CD4-positive, alpha-beta T cell (primary cell): ENCODE results near the gene ODF2. TPM values are rescaled to one million over a fixed set of nuclear protein-coding genes. Genes with fewer than 3 reads are reported as not detected.
"Not testable (repeated sequence)": the region's sequence is repeated elsewhere in the genome, so short reads cannot be mapped to it uniquely, and the experiment has no call there.

Experiments
- ATAC-seq: fragments of 200-7000 bp; cut with Tn5 transposase; one replicate; pipeline ENCODE4 v1.10.0; 2022; ENCODE audit warnings: mild to moderate bottlenecking; ENCODE audit not compliant: poor library complexity
- CTCF ChIA-PET: fragments of 350-600 bp; sonication (Branson Sonifier 250); formaldehyde crosslinking; loops from one replicate; lab custom pipeline; 2021; ENCODE audit warnings: antibody characterized with exemption, inconsistent platforms; lab: Charles Lee
- POLR2A ChIA-PET: fragments of 350-600 bp; sonication (Branson Sonifier 250); formaldehyde crosslinking; loops from one replicate; lab custom pipeline; 2021; ENCODE audit warnings: antibody characterized with exemption, inconsistent platforms; lab: Charles Lee
- DNase-seq, 14 experiments: peaks; one replicate each; pipeline ENCODE4 v3.0.0-alpha.2; 2013 to 2020; ENCODE audit warnings: mixed read lengths in 2 of 14
- H3K27ac ChIP-seq, 2 donors: one replicate each; pipeline versions ENCODE4 v1.5.1 to v1.7.0; 2013; ENCODE audit warnings: low read length in 2 of 2, low read depth in 1 of 2, mild to moderate bottlenecking in 1 of 2
- H3K27me3 ChIP-seq, 2 experiments: 1 replicate in 1 of 2; 2 replicates in 1 of 2; pipeline versions ENCODE4 v1.6.1 to v1.7.0; 2013; ENCODE audit warnings: low read length in 2 of 2, control low read depth in 1 of 2, mild to moderate bottlenecking in 1 of 2, moderate library complexity in 1 of 2; ENCODE audit not compliant: insufficient read depth in 2 of 2, control insufficient read depth in 1 of 2
- H3K36me3 ChIP-seq: one replicate; pipeline ENCODE4 v1.6.1; 2013; ENCODE audit warnings: low read length, control low read depth; ENCODE audit not compliant: insufficient read depth
- H3K4me1 ChIP-seq: one replicate; pipeline ENCODE4 v1.6.1; 2013; ENCODE audit warnings: low read length, control low read depth; ENCODE audit not compliant: insufficient read depth
- H3K4me3 ChIP-seq: one replicate; pipeline ENCODE4 v1.5.1; 2013; ENCODE audit warnings: mild to moderate bottlenecking, low read length, moderate library complexity
- H3K9me3 ChIP-seq, 2 experiments: 1 replicate in 1 of 2; 2 replicates in 1 of 2; pipeline versions ENCODE4 v1.6.1 to v1.7.0; 2013; ENCODE audit warnings: low read length in 2 of 2, mild to moderate bottlenecking in 2 of 2, control low read depth in 1 of 2, moderate library complexity in 1 of 2; ENCODE audit not compliant: control insufficient read depth in 1 of 2, insufficient read depth in 1 of 2
- H3K27ac Mint-ChIP-seq: one replicate; pipeline ENCODE4 v1.8.0; 2020; ENCODE audit warnings: mixed read lengths
- H3K27me3 Mint-ChIP-seq: one replicate; pipeline ENCODE4 v1.8.0; 2021; ENCODE audit warnings: mixed read lengths
- H3K36me3 Mint-ChIP-seq: one replicate; pipeline ENCODE4 v1.8.0; 2021; ENCODE audit warnings: low read depth, mixed read lengths
- H3K4me1 Mint-ChIP-seq: one replicate; pipeline ENCODE4 v1.8.0; 2021; ENCODE audit warnings: low read depth, mixed read lengths
- H3K4me3 Mint-ChIP-seq: one replicate; pipeline ENCODE4 v1.8.0; 2020; ENCODE audit warnings: mild to moderate bottlenecking, mixed read lengths
- H3K9me3 Mint-ChIP-seq: one replicate; pipeline ENCODE4 v1.8.0; 2020; ENCODE audit warnings: mixed read lengths
- CTCF ChIP-seq: fragments of 200-600 bp; IDR thresholded peaks from one replicate; pipeline ENCODE4 v1.8.0; 2022; ENCODE audit warnings: antibody characterized with exemption, mild to moderate bottlenecking
- intact Hi-C, 2 experiments: fragments of 100-400 bp; cut with DNase I in 1 of 2; cut with micrococcal nuclease in 1 of 2; formaldehyde crosslinking; loops; one replicate each; pipeline versions ENCODE4 v1.15.1 to v1.9.0; 2023 to 2025; cut with DNase I, micrococcal nuclease
- total RNA-seq, 174 experiments: library from RNA in 2 of 174; stranded (reverse) in 2 of 174; gene quantifications; one replicate each; pipeline ENCODE4 v1.2.3 and lab custom pipeline; 2021 to 2026

ODF2 gene
- total RNA-seq, 2 experiments from 2014 or later, result 18.3 to 21.3 TPM

- Mint-ChIP-seq H3K4me1 (peaks cover 12% of the 10 kb centered on the region), H3K27ac (no peak overlapping the region)
Observed at GRCh38 chr9:128422783-128423150, 33.0 kb upstream of the ODF2 start.

GRCh38 chr9:128423356-128423755 is 32.5 kb upstream of the ODF2 start:
- not testable (repeated sequence) for ATAC-seq, DNase-seq

More at GRCh38 chr9:128422783-128423150, 33.0 kb upstream of the ODF2 start:
- ChIA-PET CTCF (interaction anchor here (0.6 kb wide), 1 partner anchor 1634 kb away, joined by 4 read pairs; no protein-coding TSS in a partner anchor), POLR2A (no interaction called here)
- H3K9me3 Mint-ChIP-seq, result no peaks in the 10 kb centered on the region
- DNase-seq, result no peak
- no peak for TF ChIP-seq CTCF
- ATAC-seq, result no peak
- H3K9me3 ChIP-seq, result no peaks in the 10 kb centered on the region
- H3K4me3 Mint-ChIP-seq, result peak overlapping the region; percentile 80
- peaks cover 14% of the 10 kb centered on the region for H3K27me3 Mint-ChIP-seq
- no peak overlapping the region for H3K27ac ChIP-seq
- no peak overlapping the region for H3K4me3 ChIP-seq
- H3K27me3 ChIP-seq, result peaks cover 11 to 14% of the 10 kb centered on the region in 2 experiments
- peaks cover 25% of the 10 kb centered on the region for H3K4me1 ChIP-seq
- H3K36me3 ChIP-seq, result no peaks in the 10 kb centered on the region
- intact Hi-C loops, result no loop called here
- no peaks in the 10 kb centered on the region for H3K36me3 Mint-ChIP-seq

GRCh38 chr9:128424268-128424780 is 31.5 kb upstream of the ODF2 start:
- Mint-ChIP-seq H3K27ac (no peak overlapping the region), H3K27me3 (peaks cover 7% of the 10 kb centered on the region), H3K4me3 (no peak overlapping the region), H3K36me3 (no peaks in the 10 kb centered on the region), H3K9me3 (no peaks in the 10 kb centered on the region), H3K4me1 (peaks cover 7% of the 10 kb centered on the region)
- H3K4me3 ChIP-seq, result no peak overlapping the region
- intact Hi-C loops, result no loop called here
- no peak for TF ChIP-seq CTCF
- ChIA-PET POLR2A (no interaction called here), CTCF (no interaction called here)
- no peak for DNase-seq
- no peaks in the 10 kb centered on the region for H3K9me3 ChIP-seq
- no peak overlapping the region for H3K27ac ChIP-seq
- no peak for ATAC-seq
- H3K36me3 ChIP-seq, result no peaks in the 10 kb centered on the region
- H3K4me1 ChIP-seq, result peaks cover 19% of the 10 kb centered on the region
- peaks cover 3% of the 10 kb centered on the region in 2 experiments for H3K27me3 ChIP-seq

More at GRCh38 chr9:128423356-128423755, 32.5 kb upstream of the ODF2 start:
- POLR2A ChIA-PET, intact Hi-C loops, H3K9me3 Mint-ChIP-seq, H3K4me3 ChIP-seq, H3K4me3 Mint-ChIP-seq, H3K9me3 ChIP-seq, H3K36me3 ChIP-seq, H3K27ac ChIP-seq, H3K36me3 Mint-ChIP-seq, CTCF ChIA-PET, H3K27ac Mint-ChIP-seq: not testable (repeated sequence)
- H3K27me3 Mint-ChIP-seq, result peaks cover 14% of the 10 kb centered on the region
- Histone ChIP-seq H3K4me1 (peaks cover 25% of the 10 kb centered on the region), H3K27me3 (peaks cover 11 to 12% of the 10 kb centered on the region in 2 experiments)
- peaks cover 12% of the 10 kb centered on the region for H3K4me1 Mint-ChIP-seq
